HG03064 (cell line): ENCODE data around the gene LRP8.
A peak's percentile ranks its signal among the peaks of the same experiment; 100 is the strongest.

Source experiments
- ATAC-seq: cut with Tn5 transposase; IDR thresholded peaks from one replicate; pipeline ENCODE4 v1.9.1; 2021; ENCODE audit warnings: low read depth; ENCODE audit not compliant: unreplicated experiment

Gene LRP8

GRCh38 chr1:53328009-53328461 lies at the start of gene LRP8:
LRP8 (minus strand) TSS chr1:53328070; CDS start chr1:53327912, 158 bp downstream.
- ATAC-seq, result peak; percentile 40

GRCh38 chr1:53377438-53377841 lies 49.6 kb upstream of the LRP8 start:
- ATAC-seq, result no peak

GRCh38 chr1:53376742-53377437 lies 49.0 kb upstream of the LRP8 start:
- no peak for ATAC-seq

GRCh38 chr1:53376041-53376461 lies 48.2 kb upstream of the LRP8 start:
- no peak for ATAC-seq

- ATAC-seq, result no peak
Observed at GRCh38 chr1:53375440-53375839, 47.6 kb upstream of the LRP8 start.

- no peak for ATAC-seq
Observed at GRCh38 chr1:53373246-53373645, 45.4 kb upstream of the LRP8 start.

GRCh38 chr1:53372501-53372951 lies 44.7 kb upstream of the LRP8 start:
- no peak for ATAC-seq

GRCh38 chr1:53371851-53372250 lies 44.0 kb upstream of the LRP8 start:
- ATAC-seq, result no peak

GRCh38 chr1:53371121-53371666 lies 43.3 kb upstream of the LRP8 start:
- ATAC-seq, result no peak

GRCh38 chr1:53370369-53370961 lies 42.6 kb upstream of the LRP8 start:
- no peak for ATAC-seq

- ATAC-seq, result no peak
Observed at GRCh38 chr1:53369761-53370160, 41.9 kb upstream of the LRP8 start.

GRCh38 chr1:53369034-53369750 lies 41.3 kb upstream of the LRP8 start:
- ATAC-seq, result no peak

GRCh38 chr1:53368314-53369033 lies 40.6 kb upstream of the LRP8 start:
- no peak for ATAC-seq

GRCh38 chr1:53367503-53368313 lies 39.8 kb upstream of the LRP8 start:
- no peak for ATAC-seq

- ATAC-seq, result no peak
Observed at GRCh38 chr1:53366901-53367502, 39.1 kb upstream of the LRP8 start.

GRCh38 chr1:53365437-53366063 lies 37.7 kb upstream of the LRP8 start:
- no peak for ATAC-seq

GRCh38 chr1:53362851-53363642 lies 35.2 kb upstream of the LRP8 start:
- no peak for ATAC-seq

- ATAC-seq, result no peak
Observed at GRCh38 chr1:53362270-53362669, 34.4 kb upstream of the LRP8 start.
